ENCODE results near the gene B3GALT6.

DNA sequence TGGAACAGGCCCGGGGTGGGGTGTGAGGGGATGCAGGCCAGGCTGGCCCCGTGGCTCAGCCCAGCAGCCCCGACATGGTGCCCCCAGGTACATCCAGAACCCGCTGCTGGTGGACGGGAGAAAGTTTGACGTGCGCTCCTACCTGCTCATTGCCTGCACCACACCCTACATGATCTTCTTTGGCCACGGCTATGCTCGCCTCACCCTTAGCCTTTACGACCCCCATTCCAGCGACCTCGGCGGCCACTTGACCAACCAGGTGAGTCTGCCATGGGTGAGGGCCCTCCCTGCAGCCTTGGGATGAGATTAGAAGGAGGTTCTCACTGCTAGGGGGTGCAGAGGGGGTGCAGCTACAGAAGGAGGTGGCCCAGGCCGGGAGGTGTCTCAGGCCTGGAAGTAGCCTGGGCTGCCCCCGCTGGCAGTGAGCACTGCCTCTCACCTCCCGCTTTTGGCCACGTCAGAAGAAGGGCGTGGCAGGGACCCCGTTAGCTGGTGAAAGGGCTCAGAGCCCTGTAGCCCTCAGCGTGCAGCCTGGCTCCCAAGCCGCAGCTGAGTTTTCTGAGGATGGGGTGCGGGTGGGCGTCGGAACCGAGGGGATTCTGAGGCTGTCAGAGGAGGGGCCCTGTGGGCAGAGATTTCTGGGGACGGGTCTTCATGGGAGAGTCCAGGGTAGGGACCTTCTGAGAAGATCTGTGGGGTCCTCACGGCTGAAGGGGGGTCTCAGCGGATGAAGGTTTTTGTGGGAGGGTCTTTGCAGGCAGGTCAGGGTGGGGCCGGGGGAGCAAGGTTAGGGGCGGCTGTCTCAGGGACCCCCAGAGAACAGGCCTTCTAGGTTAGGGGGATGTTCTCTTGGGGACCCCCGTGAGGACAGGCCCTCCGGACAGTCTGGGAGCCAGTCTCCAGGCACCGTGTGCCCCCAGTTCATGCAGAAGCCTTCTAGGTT lies 47.9 kb upstream of the B3GALT6 start:
- TF ChIP-seq, protein P1, sequence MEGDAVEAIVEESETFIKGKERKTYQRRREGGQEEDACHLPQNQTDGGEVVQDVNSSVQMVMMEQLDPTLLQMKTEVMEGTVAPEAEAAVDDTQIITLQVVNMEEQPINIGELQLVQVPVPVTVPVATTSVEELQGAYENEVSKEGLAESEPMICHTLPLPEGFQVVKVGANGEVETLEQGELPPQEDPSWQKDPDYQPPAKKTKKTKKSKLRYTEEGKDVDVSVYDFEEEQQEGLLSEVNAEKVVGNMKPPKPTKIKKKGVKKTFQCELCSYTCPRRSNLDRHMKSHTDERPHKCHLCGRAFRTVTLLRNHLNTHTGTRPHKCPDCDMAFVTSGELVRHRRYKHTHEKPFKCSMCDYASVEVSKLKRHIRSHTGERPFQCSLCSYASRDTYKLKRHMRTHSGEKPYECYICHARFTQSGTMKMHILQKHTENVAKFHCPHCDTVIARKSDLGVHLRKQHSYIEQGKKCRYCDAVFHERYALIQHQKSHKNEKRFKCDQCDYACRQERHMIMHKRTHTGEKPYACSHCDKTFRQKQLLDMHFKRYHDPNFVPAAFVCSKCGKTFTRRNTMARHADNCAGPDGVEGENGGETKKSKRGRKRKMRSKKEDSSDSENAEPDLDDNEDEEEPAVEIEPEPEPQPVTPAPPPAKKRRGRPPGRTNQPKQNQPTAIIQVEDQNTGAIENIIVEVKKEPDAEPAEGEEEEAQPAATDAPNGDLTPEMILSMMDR (IDR thresholded peaks at IDR 0.05): no peak
- TF ChIP-seq POLR2AphosphoS5 (IDR thresholded peaks at IDR 0.05) (no peak), EP300 (IDR thresholded peaks at IDR 0.05) (no peak), POLR2A (IDR thresholded peaks at IDR 0.05) (no peak)

Data from stomach (tissue), 4 donors.